ENCODE data around the gene MAZ.
A peak's percentile ranks its signal among the peaks of the same experiment; 100 is the strongest.

Gene MAZ

DNA sequence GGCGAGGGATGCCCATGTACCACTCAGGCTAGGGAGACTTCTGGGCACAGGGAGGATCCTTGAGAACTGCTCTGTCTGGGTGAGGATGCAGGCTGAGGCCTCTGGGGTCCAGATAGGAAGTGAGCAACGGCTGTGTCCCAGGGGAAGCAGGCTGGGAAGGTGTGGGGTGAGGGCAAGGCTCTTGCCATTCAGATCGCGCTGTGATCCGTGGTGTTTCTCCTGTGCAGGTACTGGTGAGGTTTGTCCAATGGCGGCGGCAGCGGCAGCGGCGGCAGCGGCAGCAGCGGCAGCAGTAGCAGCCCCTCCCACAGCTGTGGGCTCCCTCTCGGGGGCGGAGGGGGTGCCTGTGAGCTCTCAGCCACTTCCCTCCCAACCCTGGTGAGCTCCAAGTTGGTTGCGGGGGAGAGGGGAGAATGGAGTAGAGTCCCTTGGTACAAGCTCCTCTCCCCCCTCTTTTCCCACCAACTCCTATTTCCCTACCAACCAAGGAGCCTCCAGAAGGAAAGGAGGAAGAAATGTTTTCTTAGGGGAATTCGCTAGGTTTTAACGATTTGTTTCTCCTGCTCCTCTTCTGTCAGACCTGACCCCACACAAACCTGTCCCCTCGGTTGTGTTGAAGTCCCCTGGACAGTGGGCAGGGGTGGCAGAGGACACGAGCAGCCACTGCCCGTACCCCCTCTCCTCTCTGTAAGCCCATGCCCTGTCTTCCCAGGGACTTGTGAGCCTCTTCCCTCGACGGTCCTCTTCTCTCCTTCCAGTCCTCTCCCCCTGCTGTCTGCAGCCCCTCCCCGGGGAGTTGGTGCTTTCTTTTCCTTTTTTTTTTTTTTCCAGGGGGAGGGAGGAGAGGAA is 3.7 kb downstream of the MAZ start:
- DNase-seq = no peak

DNA sequence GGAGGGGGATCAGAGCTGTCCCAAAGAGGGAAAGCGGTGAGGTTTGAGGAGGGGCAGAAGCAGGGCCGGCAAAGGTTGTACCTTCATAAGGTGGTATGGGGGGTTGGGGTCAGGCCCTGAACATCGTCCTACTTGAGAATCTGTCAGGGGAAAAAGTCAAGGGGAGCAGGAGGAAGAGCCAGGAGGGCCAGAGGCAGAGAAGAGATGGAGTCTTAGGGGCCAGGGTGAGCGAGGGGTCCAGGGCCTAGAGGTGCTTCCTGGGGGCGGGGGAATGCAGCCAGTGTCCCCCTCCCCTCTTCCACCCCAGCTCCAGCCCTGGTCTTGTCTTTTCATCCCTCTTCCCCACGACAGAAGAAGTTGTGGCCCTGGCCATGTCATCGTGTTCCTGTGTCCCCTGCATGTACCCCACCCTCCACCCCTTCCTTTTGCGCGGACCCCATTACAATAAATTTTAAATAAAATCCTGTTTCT is 4.4 kb downstream of the MAZ start:
- no peak for DNase-seq

DNA sequence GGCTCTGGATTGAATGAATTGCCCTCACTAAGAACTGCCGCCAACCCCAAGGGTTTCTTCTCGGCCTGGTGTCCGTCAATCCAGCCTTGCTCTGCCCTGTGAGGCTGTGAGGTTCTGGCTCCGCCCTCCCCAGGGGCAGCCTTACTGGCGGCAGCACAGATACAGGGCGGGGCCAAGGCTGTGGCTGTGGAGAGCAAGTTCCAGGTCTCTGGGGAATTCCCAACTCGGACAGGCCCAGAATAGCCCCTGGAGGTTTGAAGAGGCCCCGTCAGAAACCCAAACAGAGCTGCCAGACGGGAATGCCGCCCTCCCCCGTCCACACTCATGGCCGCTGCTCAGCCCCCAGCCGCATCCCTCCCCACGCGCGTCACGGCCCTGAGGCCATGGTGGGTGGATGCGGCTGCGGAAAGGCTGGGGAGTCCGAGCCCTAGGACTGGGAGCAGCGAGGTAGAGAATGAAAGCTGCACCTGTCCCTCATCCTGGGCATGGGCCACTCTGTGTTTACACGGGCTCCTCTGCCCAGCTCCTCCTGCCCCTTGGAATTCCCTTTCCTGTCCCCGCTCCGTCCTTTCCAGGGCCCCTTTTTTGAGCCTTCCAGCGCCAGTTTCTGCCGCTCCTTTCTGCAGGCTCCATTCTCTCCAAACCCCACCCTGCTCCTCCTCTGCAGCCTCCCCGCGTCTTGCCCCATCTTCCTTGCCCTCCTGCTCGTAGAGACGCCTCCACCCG is 5.0 kb downstream of the MAZ start:
- DNase-seq = peak; percentile 74 to 77

DNA sequence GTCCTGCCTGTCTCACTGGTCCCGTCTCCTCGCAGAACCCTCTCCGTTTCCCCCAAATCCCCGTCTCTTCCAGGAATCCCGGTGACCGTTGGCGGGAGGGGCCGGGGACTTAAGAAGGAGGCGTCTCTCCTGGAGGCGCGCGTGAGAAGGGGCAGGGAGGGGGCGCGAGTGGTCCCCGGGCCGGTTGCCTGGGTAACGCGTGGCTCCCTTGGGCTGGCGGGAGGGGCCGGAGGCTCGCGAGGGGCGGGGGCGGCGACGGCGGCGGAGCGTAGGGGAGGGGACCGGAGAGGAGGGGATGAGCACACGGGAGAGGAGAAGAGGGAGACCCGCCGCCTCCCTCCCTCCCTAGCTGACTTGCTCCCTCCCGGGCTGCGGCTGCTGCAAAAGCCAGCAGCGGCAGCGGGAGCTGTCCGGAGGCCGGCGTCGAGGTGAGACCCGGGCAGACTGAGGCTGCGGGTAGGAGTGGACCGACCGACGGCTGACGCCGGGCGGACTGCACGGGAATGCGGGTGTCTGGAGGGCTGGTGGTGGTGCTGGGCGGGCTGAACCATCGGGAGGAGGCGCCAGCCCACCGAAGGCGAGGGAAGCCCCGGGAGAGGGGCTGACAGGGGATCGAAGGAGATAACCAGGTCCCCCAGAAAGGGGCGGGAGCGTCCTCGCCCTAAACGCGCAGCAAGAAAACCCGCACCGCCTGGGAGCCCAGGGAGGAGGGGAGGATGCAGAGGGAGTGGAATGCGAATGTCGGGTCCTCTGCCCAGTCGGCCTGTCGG is 5.8 kb downstream of the MAZ start, which contains the start of gene PRRT2:
Gene PRRT2, plus strand, starts transcription at position 298 of the 770 bp plus-strand sequence. CDS start 862 bp downstream, outside the sequence.
- DNase-seq = no peak

DNA sequence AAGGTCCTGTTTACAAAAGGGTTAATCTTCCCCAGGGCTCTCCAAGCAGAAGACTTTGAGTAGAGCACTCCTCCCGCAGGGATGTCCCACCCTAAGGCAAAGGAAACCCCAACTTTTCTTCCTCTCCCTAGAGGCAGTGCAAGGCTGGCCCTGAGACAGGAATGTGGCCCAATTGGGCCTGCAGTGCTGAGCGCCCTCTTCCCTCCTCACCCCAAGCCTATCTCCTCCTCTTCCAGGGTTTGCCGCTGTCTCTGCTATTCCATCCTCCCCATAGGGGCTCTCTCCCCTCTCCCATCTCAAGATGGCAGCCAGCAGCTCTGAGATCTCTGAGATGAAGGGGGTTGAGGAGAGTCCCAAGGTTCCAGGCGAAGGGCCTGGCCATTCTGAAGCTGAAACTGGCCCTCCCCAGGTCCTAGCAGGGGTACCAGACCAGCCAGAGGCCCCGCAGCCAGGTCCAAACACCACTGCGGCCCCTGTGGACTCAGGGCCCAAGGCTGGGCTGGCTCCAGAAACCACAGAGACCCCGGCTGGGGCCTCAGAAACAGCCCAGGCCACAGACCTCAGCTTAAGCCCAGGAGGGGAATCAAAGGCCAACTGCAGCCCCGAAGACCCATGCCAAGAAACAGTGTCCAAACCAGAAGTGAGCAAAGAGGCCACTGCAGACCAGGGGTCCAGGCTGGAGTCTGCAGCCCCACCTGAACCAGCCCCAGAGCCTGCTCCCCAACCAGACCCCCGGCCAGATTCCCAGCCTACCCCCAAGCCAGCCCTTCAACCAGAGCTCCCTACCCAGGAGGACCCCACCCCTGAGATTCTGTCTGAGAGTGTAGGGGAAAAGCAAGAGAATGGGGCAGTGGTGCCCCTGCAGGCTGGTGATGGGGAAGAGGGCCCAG is 6.7 kb downstream of the MAZ start:
- no peak for DNase-seq

DNA sequence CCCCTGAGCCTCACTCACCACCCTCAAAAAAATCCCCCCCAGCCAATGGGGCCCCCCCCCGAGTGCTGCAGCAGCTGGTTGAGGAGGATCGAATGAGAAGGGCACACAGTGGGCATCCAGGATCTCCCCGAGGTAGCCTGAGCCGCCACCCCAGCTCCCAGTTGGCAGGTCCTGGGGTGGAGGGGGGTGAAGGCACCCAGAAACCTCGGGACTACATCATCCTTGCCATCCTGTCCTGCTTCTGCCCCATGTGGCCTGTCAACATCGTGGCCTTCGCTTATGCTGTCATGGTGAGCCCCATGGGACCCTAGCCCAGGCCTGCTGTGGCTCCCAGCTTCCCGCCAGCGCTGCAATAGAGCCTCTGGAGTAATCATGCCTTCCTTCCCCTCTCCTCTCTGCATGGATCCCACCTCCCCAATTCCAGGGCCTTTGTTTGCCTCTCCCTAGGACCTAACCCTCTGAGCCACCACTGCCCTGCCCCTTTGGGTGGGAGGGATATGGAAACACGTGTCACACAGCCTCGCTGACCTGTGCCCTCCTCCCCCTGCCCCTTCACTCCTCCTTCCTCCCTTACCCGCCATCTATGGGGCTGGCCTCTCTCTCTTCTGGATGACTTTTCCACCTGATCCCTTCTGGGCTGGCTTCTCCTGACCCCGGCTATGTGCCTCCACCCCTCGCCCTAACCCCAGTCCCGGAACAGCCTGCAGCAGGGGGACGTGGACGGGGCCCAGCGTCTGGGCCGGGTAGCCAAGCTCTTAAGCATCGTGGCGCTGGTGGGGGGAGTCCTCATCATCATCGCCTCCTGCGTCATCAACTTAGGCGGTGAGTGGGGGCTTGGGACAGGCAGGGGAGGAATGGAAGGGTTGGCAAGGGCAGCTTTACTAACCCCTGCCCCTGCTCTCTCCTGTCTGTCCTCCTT is 7.6 kb downstream of the MAZ start:
- no peak for DNase-seq

DNA sequence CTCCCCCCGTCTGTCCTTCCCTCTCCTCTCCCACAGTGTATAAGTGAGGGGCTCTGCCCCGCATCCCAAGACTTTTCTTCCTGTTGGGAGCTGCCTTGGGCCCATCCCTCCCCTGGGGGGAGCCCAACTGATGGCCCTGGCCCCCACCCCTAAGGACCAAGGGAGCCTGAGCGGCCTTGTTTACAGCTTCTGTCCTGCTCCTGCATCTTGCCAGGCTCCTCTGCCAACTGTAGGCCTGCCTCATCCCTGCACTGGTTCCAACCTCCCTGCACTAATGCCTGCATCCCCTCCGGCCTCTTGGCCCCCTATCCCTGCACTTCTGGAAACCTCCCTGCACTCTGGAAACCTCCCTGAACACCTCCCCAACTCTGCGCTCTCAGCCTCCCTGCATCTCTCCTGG is 8.3 kb downstream of the MAZ start:
- no peak for DNase-seq

DNA sequence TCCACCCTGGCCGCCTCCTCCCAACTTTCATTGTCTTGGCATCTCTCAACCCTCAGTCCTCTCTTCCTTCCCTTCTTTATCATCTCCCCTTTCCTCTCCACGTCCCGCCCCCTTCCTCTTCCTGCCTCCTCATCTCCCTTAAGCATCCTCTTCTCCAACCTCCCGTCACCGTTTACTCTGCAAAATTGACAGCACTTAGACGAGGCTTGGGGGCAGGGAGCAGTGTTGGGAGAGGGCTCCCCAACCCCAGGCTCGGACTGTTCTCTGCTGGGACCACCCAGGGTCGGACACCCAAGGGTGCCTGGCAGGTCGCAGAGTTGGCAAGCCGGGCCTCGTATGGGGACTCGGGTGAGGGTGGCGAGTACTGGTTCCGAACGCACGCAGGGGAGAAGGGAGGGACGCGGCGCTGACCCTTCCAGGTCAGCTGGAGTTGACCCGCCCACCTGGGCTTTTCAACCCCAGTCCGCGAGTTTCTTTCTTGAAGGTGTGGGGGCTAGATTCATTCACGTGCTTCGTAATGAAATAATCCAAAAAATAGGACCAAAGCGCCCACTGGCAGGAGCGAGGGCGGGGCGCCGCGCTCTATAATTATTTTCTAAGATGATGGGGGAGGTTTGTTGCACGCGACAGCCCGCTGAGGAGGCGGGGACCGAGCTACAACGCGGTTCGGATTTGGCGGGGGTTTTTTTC is 8.8 kb downstream of the MAZ start:
- DNase-seq = peak; percentile 58 to 65

DNA sequence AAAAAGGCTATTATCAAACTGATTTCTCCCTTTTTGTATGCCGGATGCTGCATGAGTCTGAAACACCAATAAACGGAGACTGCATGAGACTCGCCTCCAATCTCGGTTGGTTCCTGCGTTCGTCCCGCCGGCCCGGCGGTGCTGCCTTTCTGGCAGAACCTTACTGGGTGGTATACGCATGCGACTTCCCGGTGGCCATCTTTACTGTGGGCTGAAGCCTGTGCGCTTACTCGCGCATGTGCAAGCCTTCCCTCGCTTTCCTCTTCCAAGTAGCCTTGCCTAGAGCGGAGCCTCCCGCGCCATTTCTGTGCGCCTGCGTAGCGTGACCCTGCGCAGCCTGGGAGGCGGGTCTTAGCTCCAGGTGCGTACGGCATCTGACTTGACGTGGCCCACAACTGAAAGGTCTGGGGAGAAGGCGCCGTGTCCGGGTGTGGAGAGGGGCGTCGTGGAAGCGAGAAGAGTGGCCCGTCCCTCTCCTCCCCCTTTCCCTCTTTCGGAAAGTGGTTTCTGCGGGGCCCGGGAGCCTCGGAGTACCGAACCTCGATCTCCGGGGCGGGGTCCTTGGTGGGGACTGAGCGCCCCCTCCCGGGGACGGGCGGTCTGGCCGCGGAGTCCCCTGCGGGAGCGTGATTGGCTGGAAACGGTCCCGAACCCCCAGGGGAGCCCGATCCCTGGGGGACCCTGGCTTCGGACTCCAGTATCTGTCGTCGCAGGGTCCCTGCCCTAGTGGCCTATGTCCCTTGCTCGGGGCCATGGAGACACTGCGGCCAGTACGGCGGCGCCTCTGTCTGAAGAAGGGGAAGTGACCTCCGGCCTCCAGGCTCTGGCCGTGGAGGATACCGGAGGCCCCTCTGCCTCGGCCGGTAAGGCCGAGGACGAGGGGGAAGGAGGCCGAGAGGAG is 9.7 kb downstream of the MAZ start, which contains the start of gene PAGR1:
Gene PAGR1, plus strand, starts transcription at position 360 of the 901 bp plus-strand sequence. Its CDS starts 374 bp downstream, at position 734.
- DNase-seq = peak; percentile 96 to 97

DNA sequence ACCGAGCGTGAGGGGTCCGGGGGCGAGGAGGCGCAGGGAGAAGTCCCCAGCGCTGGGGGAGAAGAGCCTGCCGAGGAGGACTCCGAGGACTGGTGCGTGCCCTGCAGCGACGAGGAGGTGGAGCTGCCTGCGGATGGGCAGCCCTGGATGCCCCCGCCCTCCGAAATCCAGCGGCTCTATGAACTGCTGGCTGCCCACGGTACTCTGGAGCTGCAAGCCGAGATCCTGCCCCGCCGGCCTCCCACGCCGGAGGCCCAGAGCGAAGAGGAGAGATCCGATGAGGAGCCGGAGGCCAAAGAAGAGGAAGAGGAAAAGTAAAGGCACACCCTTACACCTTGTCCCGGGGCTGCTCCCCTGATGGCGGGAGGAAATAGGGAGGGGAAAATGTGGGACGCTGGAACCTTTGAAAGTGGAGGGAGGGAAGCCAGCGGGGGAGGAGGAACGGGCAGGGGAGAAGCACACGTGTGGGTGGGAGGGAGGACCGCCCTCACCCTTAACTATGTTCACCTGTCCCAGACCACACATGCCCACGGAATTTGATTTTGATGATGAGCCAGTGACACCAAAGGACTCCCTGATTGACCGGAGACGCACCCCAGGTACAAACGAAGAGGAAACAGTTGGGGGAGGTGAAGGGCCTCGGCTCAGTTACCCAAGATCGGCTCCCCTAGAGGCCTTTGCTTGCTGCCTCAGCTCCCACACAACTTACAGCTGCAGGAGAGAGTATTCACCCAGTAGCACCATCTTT is 10.5 kb downstream of the MAZ start:
- DNase-seq = peak; percentile 28 to 71

DNA sequence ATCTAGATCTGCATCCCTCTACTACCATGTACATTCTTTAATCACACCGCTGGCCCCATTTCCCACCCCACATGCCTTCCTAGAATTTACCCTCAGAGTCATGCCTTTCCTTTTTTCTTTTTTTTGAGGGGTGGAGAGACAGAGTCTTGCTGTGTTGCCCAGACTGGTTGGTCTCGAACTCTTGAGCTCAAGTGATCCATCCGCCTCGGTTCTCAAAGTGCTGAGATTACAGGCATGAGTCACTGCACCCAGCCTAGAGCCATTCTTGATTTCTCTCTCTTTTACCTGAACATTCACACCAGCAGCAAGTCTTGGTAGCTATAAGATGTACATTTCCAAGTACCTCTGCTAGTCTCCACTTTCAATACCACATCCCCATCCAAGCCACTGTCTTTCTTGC is 11.8 kb downstream of the MAZ start:
- DNase-seq = no peak

DNA sequence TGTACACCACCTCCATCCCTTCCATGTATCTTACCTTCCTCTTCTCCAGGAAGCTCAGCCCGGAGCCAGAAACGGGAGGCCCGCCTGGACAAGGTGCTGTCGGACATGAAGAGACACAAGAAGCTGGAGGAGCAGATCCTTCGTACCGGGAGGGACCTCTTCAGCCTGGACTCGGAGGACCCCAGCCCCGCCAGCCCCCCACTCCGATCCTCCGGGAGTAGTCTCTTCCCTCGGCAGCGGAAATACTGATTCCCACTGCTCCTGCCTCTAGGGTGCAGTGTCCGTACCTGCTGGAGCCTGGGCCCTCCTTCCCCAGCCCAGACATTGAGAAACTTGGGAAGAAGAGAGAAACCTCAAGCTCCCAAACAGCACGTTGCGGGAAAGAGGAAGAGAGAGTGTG is 13.2 kb downstream of the MAZ start:
- no peak for DNase-seq

DNA sequence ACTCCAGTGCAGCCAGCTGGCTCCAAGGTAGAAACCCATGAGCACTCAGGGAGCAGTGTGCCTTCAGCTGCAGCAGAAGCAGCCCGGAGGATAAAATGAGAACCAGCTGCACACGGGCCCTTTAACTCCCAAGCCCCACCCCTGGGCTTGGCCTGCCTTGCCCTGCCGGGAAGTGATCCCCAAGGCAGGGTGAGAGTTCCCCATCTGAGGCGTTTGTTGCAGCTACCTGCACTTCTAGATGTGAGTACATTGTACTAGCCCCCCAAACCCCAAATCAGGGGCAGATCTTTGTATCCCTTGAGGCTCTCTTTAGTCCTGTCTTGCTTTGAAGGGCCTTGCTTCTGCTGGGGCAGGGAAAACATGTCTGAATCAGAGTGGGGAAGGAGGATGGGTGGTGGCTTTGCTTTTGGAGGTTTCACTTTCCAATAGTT is 14.0 kb downstream of the MAZ start, which contains the start of gene MVP:
Gene MVP, plus strand, starts transcription at position 192 of the 431 bp plus-strand sequence. CDS start 10,088 bp downstream, outside the sequence.
- no peak for DNase-seq

DNA sequence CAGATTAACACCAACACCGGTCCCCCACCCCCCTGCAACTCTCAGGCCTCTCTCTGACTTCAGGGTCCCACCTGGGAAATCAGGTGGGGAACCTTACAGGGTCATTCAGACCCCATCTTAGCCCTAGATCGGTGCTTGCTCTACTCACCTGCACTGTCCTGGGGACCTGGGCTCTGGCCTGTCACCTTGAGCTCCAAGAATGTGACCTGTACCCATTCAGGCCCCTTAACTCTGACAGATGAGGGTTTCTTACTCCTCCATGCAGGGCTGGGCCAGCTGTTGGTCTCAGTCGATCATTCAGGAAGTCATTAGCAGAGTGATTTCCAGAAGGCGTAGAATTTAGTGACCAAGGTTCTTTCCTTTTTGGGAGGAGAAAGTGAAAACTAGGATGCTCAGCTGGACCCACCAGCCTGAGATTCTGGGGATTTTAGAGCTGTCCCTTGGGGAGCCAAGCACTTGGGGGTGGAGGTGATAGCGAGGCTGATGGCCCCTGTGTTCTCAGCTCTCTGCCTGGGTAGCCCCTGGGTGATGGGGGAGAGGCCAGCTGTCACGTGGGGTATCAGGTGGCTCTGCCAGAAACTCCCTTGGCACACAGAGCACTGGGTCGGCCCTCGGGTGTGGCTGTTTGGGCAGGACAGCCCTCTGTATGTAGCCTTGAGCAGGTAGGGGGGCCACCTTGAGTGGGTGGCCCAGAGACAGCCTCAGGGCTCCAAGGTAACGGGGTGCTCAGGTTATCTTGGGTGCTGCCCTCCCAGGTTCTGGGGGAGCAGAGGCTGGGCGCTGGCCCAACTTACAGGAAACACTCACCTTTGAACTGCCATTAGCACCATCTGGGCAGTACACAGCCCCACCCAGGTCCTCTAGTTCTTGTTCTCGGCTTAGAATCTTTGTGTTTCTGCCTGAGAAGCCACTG is 14.7 kb downstream of the MAZ start:
- no peak for DNase-seq

DNA sequence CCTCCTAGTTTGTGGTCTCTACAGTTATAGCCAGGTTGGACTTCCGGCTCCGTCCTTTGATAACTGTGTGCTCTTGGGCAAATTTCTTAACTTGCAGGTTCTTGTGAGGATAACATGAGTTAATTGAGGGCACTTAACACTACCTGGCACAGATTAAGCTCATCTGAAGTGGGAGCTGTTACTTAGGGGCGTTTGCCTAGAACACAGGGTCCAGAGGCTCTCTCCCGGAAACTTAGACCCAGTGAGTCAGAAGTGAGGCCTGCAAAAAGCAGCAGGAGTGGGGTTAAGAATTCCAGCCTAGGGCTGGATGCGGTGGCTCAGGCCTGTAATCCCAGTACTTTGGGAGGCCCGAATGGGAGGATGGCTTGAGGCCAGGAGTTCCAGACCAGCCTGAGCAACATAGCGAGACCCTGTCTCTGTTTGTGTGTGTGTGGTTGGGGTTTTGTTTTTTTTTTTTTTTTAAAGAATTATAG is 15.3 kb downstream of the MAZ start:
- no peak for DNase-seq

DNA sequence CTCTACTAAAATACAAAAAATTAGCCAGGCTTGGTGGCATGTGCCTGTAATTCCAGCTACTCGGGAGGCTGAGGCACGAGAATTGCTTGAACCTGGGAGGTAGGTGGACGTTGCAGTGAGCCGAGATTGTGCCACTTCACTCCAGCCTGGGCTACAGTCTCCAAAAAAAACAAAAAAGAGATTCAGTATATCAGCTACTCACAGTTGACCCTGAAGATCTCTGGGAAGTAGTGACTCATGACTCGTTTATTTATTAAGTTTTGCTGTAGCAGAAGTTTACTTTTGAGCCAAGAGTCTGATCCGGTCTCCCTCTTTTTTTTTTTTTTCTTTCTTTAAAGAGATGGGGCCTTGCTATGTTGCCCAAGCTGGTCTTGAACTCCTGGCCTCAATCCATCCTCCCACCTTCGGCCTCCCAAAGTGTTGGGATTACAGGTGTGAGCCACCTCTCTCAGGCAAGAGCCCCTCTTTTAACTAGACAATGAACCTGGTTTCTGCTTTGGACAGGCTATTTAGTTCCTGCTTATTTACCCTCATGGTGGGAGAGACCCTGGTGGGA is 18.3 kb downstream of the MAZ start:
- no peak for DNase-seq
